ENCODE measurements around the gene DMRT2.
A peak's percentile ranks its signal among the peaks of the same experiment; 100 is the strongest.

The DMRT2 gene

DNA sequence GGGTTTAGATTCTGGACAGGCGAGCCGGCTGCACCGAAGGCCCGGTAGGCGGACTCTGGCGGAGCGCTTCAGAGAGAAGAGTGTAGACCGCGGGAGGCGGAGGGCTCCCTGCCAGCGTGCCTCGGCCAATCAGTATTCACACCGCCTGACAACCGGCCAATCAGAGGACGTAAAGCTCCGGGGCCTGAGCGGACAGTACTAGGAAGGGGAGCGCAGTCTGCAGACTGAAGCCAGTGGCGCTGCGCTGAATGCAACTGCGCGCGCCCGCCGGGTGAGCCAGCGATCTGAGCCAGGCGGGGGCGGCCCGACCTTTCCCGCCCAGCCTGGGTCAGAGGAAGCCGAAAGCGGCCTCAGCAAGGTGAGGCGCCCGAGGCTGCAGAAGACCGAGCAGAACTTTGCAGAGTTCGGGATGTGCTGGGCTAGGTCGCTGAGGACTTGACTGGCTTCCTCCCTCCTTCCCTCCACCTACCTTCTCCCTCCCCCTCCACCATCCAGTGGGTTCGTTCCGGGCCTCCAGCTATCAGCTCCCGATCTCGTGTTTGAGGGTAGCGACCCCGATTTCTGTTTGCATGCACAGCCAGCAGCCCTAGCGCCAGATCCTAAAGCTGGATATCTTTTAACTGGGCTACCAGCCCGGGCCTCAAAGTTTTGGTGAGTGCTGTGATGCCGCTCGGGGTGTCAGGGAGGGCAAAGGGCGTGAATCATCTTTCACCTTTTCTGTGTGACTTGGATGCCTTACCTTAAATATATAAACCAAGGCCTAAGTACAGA, at the start of gene DMRT2:
Gene DMRT2 (plus strand): TSS at position 233 of the 771 bp plus-strand sequence. CDS start 1,257 bp downstream, outside the sequence.
- peak in 1 of 2 donors; percentile 22 for DNase-seq (ENCODE audit: low read depth in 2 of 2)

- DNase-seq (ENCODE audit: low read depth in 2 of 2) = no peak
Measured at GRCh38 chr9:1001838-1002237, 48.3 kb upstream of the DMRT2 start.

DNA sequence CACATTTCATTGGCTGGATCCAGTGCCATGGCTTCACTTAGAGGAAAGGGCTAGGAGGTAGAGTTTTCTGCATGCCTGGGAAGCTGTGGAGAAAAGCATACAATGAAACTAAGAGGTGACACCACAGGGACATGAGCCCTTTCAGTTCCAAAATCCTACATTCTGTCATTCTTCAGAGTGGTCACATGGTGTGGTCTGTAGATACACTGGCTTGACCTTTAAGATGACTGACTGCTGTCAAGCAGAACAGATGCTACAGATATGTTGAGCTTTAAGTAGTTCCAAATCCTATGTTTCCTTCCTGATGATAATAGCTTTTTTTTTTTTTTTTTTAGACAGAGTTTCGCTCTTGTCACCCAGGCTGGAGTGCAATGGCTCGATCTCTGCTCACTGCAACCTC, 47.5 kb upstream of the DMRT2 start:
- no peak for DNase-seq (ENCODE audit: low read depth in 2 of 2)

DNA sequence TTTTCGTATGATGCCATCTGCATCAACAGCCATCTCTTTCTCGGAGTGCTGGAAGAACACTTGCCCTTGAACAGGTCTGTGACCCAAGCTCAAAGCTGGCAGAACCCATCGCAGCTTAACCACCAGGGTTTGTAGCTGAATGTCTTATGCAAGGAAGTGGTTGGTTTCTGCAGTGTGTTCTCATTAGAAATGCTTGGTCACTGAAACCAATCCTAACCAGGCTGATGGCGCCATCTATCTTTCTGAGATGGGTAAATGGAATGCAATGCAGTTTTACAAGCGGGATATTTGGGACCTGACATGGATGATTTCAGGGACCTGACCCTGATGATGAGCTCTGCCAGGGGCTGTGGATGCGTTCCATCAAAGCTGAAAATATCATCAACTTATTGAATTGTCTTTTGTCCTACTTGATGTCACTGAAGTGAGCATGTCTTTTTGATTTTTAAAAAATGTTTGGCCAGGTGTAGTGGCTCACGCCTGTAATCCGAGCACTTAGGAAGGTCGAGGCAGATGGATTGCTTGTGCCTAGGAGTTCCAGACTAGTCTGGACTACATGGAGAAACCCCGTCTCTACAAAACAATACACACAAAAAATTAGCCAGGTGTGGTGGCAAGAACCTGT, 45.0 kb upstream of the DMRT2 start:
- no peak for DNase-seq (ENCODE audit: low read depth in 2 of 2)

DNA sequence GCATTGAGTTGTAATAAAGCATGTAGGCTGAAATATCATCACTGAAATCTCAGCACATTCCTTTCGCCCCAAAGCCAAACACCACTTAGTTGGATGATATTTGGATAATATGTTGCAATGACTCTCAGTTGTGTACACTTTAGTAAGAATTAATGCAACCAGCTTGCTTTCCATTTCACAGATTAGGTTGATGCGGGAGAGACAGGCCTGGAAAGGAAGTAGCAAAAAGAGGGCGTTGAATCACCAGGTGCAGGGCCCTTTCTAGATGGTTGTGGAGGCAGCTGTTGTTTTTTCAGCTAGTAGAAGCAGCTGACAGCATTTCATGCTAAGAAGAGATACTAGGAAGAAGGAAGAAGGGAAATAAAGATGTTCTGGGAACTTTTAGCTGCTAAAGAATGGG, 42.8 kb upstream of the DMRT2 start:
- DNase-seq (ENCODE audit: low read depth in 2 of 2) = no peak

DNA sequence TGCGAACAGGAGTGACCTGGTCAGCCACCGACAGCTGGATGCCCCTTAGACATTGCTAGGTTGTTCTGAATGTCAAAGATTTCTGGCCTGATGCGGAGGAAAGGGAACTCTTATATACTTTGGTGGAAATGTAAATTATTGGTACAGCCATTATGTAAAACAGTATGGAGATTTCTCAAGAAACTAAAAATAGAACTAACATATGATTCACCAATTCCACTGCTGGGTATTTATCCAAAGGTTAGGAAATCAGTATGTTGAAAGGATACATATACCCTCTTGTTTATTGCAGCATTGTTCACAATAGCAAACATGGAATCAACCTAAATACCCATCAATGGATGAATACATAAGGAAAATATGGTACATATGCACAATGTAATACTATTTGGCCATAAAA, 41.9 kb upstream of the DMRT2 start:
- no peak for DNase-seq (ENCODE audit: low read depth in 2 of 2)

DNA sequence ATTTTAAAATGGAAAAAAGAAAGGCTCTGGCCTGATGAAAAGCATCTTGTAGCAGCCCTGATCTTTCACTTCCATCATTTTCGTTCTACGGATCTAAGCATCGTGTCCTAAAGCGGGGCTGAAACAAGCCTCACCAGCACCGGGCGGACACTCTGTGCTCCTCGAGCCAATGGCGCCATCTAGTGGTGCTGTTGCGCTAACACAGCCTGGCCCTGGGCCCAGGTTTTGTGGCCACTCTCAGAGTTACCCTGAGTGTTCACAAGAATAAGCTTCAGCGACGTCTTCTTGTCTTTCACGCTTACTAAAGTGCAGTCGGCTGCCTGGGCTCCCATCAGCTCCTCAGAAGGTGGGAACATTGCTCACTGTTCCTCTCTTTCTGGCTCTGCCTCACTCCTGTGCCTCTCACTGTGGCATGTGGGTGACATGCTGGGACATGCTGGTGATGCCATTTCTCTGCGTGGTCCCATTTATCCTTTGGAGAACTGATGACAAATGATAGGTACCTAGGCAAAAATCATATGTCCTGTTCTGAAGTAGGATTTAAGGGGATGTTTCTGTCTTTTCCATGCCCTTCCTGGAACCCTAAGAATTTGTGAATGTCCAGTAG, 41.0 kb upstream of the DMRT2 start:
- peak; percentile 61 to 68 for DNase-seq (ENCODE audit: low read depth in 2 of 2)

DNA sequence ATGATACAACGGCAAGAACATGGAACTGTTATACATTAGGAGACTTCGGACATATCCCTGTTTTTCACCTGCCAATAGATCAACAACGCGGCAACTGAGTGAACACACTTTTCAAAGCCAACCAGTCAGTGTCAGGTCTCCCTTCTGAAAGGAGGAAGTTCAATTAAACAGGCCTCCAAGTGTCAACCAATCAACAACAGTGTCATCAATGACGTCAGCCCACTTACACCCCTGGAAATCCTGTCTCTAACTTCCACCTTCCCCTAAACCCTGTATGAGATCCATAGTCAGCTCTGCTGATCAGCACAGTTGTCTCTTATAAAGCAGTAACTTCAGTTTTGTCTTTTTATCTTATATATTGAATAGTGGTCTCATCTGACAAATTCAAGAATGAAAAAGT, 37.1 kb upstream of the DMRT2 start:
- no peak for DNase-seq (ENCODE audit: low read depth in 2 of 2)

DNA sequence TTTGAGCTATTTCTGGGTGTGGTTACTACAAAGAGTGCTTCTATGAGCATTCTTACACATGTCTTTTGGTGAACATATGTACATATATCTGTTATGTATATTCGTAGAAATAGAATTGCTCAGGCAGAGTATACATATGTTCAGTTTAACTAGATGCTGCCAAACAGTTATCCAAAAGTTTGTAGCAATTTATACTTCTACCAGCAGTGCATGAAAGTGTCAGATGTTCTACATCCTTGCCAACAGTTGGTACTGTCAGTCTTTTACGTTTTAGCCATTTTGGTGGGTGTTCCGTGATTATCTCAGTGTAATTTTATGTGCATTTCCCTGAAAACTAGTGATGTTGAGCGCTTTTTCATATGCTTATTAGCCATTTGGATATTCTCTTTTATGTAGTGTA, 35.9 kb upstream of the DMRT2 start:
- no peak for DNase-seq (ENCODE audit: low read depth in 2 of 2)

- no peak for DNase-seq (ENCODE audit: low read depth in 2 of 2)
Measured at GRCh38 chr9:1014640-1015039, 35.5 kb upstream of the DMRT2 start.

- DNase-seq (ENCODE audit: low read depth in 2 of 2) = no peak
Measured at GRCh38 chr9:1018121-1018520, 32.0 kb upstream of the DMRT2 start.

- DNase-seq (ENCODE audit: low read depth in 2 of 2) = no peak
Measured at GRCh38 chr9:1024112-1024511, 26.0 kb upstream of the DMRT2 start.

DNA sequence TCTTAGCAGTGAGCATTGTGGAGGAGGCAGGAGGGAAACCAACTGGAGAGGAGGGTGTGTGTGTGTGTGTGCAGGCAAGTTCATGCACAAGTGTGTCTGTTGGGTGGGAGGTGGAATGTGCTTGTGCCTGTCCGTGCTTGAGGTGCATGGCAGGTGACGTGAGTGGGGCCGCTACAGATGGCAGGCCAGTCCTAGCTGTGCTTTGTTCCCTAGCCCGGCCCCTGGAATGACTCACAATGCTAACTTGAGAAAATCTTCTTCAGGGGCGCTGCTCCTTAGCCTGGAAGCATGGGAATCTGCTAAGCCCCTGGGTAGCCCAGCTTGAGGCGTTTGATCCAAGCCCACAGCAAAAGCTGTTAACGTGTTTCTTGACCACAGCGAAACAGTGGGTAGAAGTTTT, 25.0 kb upstream of the DMRT2 start:
- no peak for DNase-seq (ENCODE audit: low read depth in 2 of 2)

- DNase-seq (ENCODE audit: low read depth in 2 of 2) = no peak
Measured at GRCh38 chr9:1026219-1026618, 23.9 kb upstream of the DMRT2 start.

- no peak for DNase-seq (ENCODE audit: low read depth in 2 of 2)
Measured at GRCh38 chr9:1028501-1029190, 21.5 kb upstream of the DMRT2 start.

DNA sequence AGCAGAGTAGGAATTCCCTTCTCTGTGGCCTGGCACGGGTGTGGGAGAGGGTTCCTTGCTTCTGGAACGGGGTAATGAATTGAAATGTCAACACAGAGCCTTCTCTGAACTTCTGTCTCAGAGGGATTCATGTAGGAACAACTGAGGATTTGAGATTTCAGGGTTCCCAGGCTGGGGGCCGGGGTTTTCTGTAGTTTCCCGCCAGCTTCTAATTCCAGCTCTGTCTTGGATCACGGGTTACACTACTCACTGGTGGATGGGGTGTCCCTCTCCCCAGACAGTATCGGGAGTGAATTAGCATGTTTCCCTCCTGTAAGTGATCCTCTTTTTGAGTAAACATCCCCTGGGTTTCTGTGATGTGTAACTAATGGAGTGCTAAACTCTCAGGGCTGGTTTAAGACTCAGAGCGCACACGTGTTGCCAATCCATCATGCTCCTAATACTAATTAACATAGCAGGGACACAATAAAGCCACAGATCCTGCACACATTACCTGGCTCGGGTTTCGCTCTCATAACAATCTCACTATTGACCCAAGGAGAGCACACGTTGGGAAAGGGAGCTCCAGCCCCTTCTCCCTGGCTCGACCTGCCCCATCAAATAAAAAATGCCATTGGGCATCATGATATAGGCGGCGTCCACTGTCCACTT, 18.1 kb upstream of the DMRT2 start:
- no peak for DNase-seq (ENCODE audit: low read depth in 2 of 2)

DNA sequence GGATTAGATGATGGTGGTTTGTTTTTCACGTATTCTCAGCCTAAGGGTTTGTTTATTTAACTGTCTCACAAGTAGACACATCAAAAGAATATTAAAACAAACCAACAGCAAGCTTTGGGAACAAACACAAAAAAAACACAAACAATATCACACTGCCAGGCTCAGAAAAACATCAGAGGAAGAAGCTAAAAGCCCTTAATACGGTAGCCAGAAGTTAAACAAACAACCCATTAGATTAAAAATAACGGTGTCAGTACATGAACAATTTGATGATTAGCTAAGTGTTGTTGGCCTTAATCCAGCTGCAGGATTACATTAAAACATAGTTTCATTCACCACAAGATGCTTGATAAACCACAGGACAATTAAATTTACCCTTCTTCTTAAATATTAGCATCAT, 15.9 kb upstream of the DMRT2 start:
- DNase-seq (ENCODE audit: low read depth in 2 of 2) = no peak

DNA sequence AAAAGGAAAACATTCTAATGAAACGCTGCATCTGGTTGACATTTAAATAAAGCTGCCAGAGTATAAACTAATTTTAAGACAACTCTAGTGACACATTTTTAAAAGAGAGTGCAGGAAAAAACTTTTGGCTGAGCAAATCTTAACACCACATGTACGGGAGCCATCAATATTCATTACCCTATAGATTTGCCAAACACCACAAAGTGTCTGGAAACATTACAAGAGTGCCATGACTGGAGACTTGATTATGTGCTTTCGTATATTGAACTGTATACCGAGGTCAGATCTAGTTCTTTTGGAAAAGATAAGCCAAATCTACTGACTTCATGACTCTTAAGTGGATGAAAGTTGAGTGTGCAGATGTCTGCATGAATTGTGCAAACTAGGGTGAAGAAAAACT, 10.6 kb upstream of the DMRT2 start:
- DNase-seq (ENCODE audit: low read depth in 2 of 2) = no peak

DNA sequence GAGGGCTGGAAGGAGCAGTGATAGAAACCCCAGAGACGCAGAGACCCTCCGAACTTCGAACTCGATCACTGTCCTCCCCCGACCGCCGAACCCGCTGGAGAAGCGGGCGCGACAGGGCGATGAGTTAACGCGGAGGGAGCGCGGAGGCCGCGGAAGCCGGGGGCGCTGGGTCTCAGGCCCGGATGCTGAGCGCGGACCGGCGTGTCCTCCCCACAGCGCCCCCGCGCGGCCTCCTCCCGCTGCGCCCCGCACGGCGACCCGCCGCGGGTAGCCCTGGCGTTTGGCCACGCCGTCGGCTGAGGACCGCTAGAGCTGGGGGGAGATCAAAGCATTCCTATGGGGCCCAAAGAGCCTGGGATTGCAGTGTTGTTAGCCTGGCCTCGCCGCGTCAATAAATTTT, 7.7 kb upstream of the DMRT2 start:
- DNase-seq (ENCODE audit: low read depth in 2 of 2) = no peak

DNA sequence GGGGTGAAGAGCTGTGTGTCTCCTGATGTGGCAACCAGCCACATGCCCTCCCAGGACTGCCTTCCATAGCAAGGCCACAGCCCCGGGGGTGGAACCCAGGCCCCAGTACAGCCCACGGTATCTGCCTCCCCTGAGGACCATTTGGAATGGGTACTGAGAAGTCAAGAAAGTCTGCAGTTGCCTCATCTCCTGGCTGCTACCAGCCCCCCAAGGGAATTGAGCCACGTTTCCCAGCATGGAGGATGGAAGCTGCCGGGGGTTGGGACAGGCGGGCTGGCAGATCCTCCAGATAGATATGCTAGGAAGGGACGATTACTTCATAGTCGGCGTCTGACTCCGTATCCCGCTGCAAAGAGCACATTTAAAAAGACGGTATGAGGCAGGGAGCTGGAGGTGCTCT, 5.5 kb upstream of the DMRT2 start:
- DNase-seq (ENCODE audit: low read depth in 2 of 2) = no peak

- DNase-seq (ENCODE audit: low read depth in 2 of 2) = no peak
Measured at GRCh38 chr9:1046639-1047572, 3.3 kb upstream of the DMRT2 start.
